Ascending aorta (tissue), 2 donors: ENCODE results near the gene LINC00237. TPM values are rescaled to one million over a fixed set of nuclear protein-coding genes. Genes with fewer than 3 reads are reported as not detected.

ENCODE experiments used
- DNase-seq, 2 donors: peaks; one replicate each; pipeline ENCODE4 v3.0.0-alpha.2; 2019; ENCODE audit warnings: low spot score in 2 of 2
- H3K27ac ChIP-seq, 2 donors: fragments of 200-600 bp; sonication (generic); one replicate each; pipeline ENCODE4 v1.5.1; 2016 to 2017; ENCODE audit warnings: mild to moderate bottlenecking in 1 of 2
- H3K27me3 ChIP-seq: fragments of 200-600 bp; sonication (generic); one replicate; pipeline ENCODE4 v1.5.1; 2017
- H3K36me3 ChIP-seq, 2 donors: fragments of 200-600 bp; sonication (generic); one replicate each; pipeline ENCODE4 v1.5.1; 2016
- H3K4me1 ChIP-seq, 2 donors: fragments of 200-600 bp; sonication (generic); one replicate each; pipeline ENCODE4 v1.5.1; 2016 to 2017; ENCODE audit warnings: mild to moderate bottlenecking in 1 of 2
- H3K4me3 ChIP-seq, 2 donors: fragments of 200-600 bp; sonication (generic); one replicate each; pipeline ENCODE4 v1.5.1; 2016 to 2017; ENCODE audit warnings: mild to moderate bottlenecking in 1 of 2
- H3K9me3 ChIP-seq, 2 donors: fragments of 200-600 bp; sonication (generic); one replicate each; pipeline ENCODE4 v1.5.1; 2016
- intact Hi-C: fragments of 100-400 bp; cut with DNase I; formaldehyde crosslinking; loops from one replicate; pipeline ENCODE4 v1.15.1; 2023
- total RNA-seq: library from RNA; depleted of rRNA; stranded (reverse); fragments of >200 nt; gene quantifications from one replicate; pipeline ENCODE4 v1.1.0, GENCODE V29; 2016
- TF ChIP-seq, protein P1 (sequence below), 3 experiments: fragments of 200-600 bp in 2 of 3; fragments of 450-650 bp in 1 of 3; sonication (generic) in 2 of 3; IDR thresholded peaks; one replicate each; pipeline ENCODE4 v1.5.1; 2016 to 2019; ENCODE audit warnings: antibody characterized with exemption in 3 of 3, mild to moderate bottlenecking in 1 of 3, moderate library complexity in 1 of 3

LINC00237 gene
- total RNA-seq, 1 donor from 2014 or later, result not detected

- no peak overlapping the region for H3K4me3 ChIP-seq
- intact Hi-C loops, result no loop called here
- H3K4me1 ChIP-seq, result no peaks in the 10 kb centered on the region
- no peaks in the 10 kb centered on the region for H3K27me3 ChIP-seq
- no peak overlapping the region for H3K27ac ChIP-seq
- H3K9me3 ChIP-seq, result no peaks in the 10 kb centered on the region
- no peaks in the 10 kb centered on the region for H3K36me3 ChIP-seq
- TF ChIP-seq, protein P1, sequence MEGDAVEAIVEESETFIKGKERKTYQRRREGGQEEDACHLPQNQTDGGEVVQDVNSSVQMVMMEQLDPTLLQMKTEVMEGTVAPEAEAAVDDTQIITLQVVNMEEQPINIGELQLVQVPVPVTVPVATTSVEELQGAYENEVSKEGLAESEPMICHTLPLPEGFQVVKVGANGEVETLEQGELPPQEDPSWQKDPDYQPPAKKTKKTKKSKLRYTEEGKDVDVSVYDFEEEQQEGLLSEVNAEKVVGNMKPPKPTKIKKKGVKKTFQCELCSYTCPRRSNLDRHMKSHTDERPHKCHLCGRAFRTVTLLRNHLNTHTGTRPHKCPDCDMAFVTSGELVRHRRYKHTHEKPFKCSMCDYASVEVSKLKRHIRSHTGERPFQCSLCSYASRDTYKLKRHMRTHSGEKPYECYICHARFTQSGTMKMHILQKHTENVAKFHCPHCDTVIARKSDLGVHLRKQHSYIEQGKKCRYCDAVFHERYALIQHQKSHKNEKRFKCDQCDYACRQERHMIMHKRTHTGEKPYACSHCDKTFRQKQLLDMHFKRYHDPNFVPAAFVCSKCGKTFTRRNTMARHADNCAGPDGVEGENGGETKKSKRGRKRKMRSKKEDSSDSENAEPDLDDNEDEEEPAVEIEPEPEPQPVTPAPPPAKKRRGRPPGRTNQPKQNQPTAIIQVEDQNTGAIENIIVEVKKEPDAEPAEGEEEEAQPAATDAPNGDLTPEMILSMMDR (IDR thresholded peaks at IDR 0.05), result no peak
- DNase-seq, result no peak
These were observed 53.5 kb downstream of the LINC00237 start for GRCh38 chr20:21052686-21053001.

GRCh38 chr20:21052241-21052640, 53.9 kb downstream of the LINC00237 start:
- DNase-seq, result no peak
- H3K9me3 ChIP-seq, result no peaks in the 10 kb centered on the region
- H3K4me3 ChIP-seq, result no peak overlapping the region
- no peaks in the 10 kb centered on the region for H3K36me3 ChIP-seq
- no peak overlapping the region for H3K27ac ChIP-seq
- intact Hi-C loops, result no loop called here
- H3K27me3 ChIP-seq, result no peaks in the 10 kb centered on the region
- TF ChIP-seq, protein P1 (IDR thresholded peaks at IDR 0.05), result no peak
- H3K4me1 ChIP-seq, result no peaks in the 10 kb centered on the region

- Histone ChIP-seq H3K4me3 (no peak overlapping the region), H3K4me1 (no peaks in the 10 kb centered on the region), H3K27ac (no peak overlapping the region), H3K27me3 (no peaks in the 10 kb centered on the region), H3K9me3 (no peaks in the 10 kb centered on the region), H3K36me3 (no peaks in the 10 kb centered on the region)
- TF ChIP-seq, protein P1 (IDR thresholded peaks at IDR 0.05), result no peak
- no peak for DNase-seq
- intact Hi-C loops, result no loop called here
These were observed 55.4 kb downstream of the LINC00237 start for GRCh38 chr20:21050710-21051109.

DNA sequence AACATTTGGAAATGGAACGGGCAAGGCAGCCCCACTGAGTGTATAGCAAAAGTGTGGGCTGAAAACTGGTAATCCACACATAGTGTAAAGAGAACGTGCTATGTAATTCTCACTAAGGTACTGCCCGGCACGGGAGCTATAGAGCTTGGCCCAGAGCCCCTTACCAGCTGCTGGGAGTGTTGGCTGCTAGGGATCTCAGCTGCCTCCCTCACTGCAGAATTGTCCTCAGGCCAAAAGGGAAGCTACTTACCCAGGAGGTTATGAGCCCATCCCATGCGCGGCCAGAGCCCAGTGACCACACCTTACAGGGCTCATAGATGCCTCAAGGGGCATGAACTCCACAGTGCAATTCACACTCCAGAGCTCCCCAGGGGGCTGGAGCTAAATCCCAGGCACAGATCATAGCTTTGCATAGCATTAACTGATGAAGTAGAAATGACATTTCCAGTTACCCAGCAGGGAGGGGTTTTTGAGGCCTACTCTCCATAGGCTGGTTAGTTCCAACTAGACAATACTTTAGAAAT, 56.8 kb downstream of the LINC00237 start:
- Histone ChIP-seq H3K27me3 (no peaks in the 10 kb centered on the region), H3K9me3 (no peaks in the 10 kb centered on the region)

DNA sequence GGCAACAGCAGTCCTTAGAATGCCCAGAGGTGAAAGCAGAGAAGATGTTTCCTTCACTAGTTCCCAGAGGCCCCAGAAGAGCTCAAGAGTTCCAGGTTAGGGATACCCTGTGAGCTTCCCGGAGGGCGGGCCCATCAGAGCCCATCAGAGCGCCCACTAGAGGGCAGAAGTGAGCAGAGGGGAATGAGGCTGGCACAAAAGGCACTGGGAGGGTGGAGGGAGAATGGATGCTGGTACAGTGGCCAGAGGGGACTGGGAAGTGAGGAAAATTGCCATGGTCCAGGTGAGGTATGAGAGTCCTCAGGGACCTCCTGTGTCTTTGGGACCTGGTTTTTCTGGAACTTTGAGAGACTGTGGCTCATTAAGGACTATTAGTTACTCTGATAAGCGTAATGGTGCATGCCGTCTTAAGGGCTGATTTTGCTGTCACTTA, 57.3 kb downstream of the LINC00237 start:
- no peak for DNase-seq
- TF ChIP-seq, protein P1 (IDR thresholded peaks at IDR 0.05), result peak in 1 of 3 experiments; percentile 18

More for the DNA sequence above, 56.8 kb downstream of the LINC00237 start:
- TF ChIP-seq, protein P1 (IDR thresholded peaks at IDR 0.05), result no peak
- DNase-seq, result no peak
- H3K4me3 ChIP-seq, result no peak overlapping the region
- no peaks in the 10 kb centered on the region for H3K36me3 ChIP-seq
- intact Hi-C loops, result no loop called here
- H3K4me1 ChIP-seq, result no peaks in the 10 kb centered on the region
- H3K27ac ChIP-seq, result no peak overlapping the region

DNA sequence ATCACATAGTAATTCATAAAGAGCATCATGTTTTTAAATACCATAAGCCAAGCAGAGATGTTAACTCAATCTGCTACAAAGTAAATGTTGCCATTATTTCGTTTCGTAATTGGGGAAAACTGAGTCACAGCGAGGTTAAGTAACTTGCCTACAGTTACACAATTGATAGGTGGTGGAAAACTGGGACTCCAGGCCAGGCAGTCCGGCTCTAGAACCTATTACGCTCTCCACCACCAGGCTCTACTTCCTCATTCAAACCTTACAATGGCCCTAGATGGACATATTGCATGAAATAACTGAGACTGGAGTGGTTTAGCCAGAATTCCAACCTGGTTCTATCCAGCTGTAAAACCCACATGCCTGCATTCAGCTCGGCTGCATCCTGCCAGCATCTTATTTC, 58.2 kb downstream of the LINC00237 start:
- no peaks in the 10 kb centered on the region for H3K36me3 ChIP-seq
- no peaks in the 10 kb centered on the region for H3K4me1 ChIP-seq
- no peak overlapping the region for H3K4me3 ChIP-seq
- no peak overlapping the region for H3K27ac ChIP-seq
- no peak for DNase-seq
- intact Hi-C loops, result no loop called here
- no peaks in the 10 kb centered on the region for H3K9me3 ChIP-seq
- H3K27me3 ChIP-seq, result no peaks in the 10 kb centered on the region
- TF ChIP-seq, protein P1 (IDR thresholded peaks at IDR 0.05), result no peak

More for the DNA sequence above, 57.3 kb downstream of the LINC00237 start:
- no peaks in the 10 kb centered on the region for H3K9me3 ChIP-seq
- H3K27ac ChIP-seq, result no peak overlapping the region
- intact Hi-C loops, result no loop called here
- no peaks in the 10 kb centered on the region for H3K36me3 ChIP-seq
- H3K4me3 ChIP-seq, result no peak overlapping the region
- H3K27me3 ChIP-seq, result no peaks in the 10 kb centered on the region
- H3K4me1 ChIP-seq, result no peaks in the 10 kb centered on the region
